Measurements from ENCODE around the gene DUOXA2. TPM values are rescaled to one million over a fixed set of nuclear protein-coding genes. Genes with fewer than 3 reads are reported as not detected.
"Not testable (repeated sequence)": the region's sequence is repeated elsewhere in the genome, so short reads cannot be mapped to it uniquely, and the experiment has no call there.

Gene DUOXA2
- total RNA-seq, 1 experiment from 2014 or later: not detected

GRCh38 chr15:45134682-45135604, 20.8 kb downstream of the DUOXA2 start:
- DNase-seq (ENCODE audit: low spot score): peak; percentile 52

- DNase-seq (ENCODE audit: low spot score): not testable (repeated sequence)
These were observed 21.7 kb downstream of the DUOXA2 start for GRCh38 chr15:45135705-45136377.

GRCh38 chr15:45136378-45136764, 22.2 kb downstream of the DUOXA2 start:
- no peak for DNase-seq (ENCODE audit: low spot score)

- no peak for DNase-seq (ENCODE audit: low spot score)
These were observed 23.6 kb downstream of the DUOXA2 start for GRCh38 chr15:45137703-45138102.

- DNase-seq (ENCODE audit: low spot score): no peak
These were observed 25.0 kb downstream of the DUOXA2 start for GRCh38 chr15:45138814-45139765.

GRCh38 chr15:45139770-45140169, 25.6 kb downstream of the DUOXA2 start:
- no peak for DNase-seq (ENCODE audit: low spot score)

GRCh38 chr15:45140557-45141250, 26.6 kb downstream of the DUOXA2 start:
- no peak for DNase-seq (ENCODE audit: low spot score)

GRCh38 chr15:45141386-45141785, 27.3 kb downstream of the DUOXA2 start:
- DNase-seq (ENCODE audit: low spot score): no peak

GRCh38 chr15:45143056-45143455, 28.9 kb downstream of the DUOXA2 start:
- no peak for DNase-seq (ENCODE audit: low spot score)

GRCh38 chr15:45143946-45144345, 29.8 kb downstream of the DUOXA2 start:
- no peak for DNase-seq (ENCODE audit: low spot score)

GRCh38 chr15:45144775-45145174, 30.6 kb downstream of the DUOXA2 start:
- no peak for DNase-seq (ENCODE audit: low spot score)

GRCh38 chr15:45146405-45146804, 32.3 kb downstream of the DUOXA2 start:
- no peak for DNase-seq (ENCODE audit: low spot score)

- no peak for DNase-seq (ENCODE audit: low spot score)
These were observed 33.5 kb downstream of the DUOXA2 start for GRCh38 chr15:45147606-45148005.

GRCh38 chr15:45148076-45149059, 34.2 kb downstream of the DUOXA2 start:
- no peak for DNase-seq (ENCODE audit: low spot score)

GRCh38 chr15:45149060-45149459, 34.9 kb downstream of the DUOXA2 start:
- DNase-seq (ENCODE audit: low spot score): no peak

- no peak for DNase-seq (ENCODE audit: low spot score)
These were observed 36.4 kb downstream of the DUOXA2 start for GRCh38 chr15:45150481-45150880.

- no peak for DNase-seq (ENCODE audit: low spot score)
These were observed 36.9 kb downstream of the DUOXA2 start for GRCh38 chr15:45150997-45151396.

GRCh38 chr15:45151998-45152828, 38.1 kb downstream of the DUOXA2 start:
- no peak for DNase-seq (ENCODE audit: low spot score)

- no peak for DNase-seq (ENCODE audit: low spot score)
These were observed 41.6 kb downstream of the DUOXA2 start for GRCh38 chr15:45155739-45156138.

All from HT-29 (cell line).